Fibroblast of skin of back (primary cell): Measurements from ENCODE around the gene CYB561A3. TPM values are rescaled to one million over a fixed set of nuclear protein-coding genes. Genes with fewer than 3 reads are reported as not detected.
"Not testable (repeated sequence)": the region's sequence is repeated elsewhere in the genome, so short reads cannot be mapped to it uniquely, and the experiment has no call there.

Experiments used
- DNase-seq: peaks from one replicate; pipeline ENCODE4 v3.0.0-alpha.2; 2013
- polyA plus RNA-seq, 2 experiments: library from polyadenylated mRNA; unstranded; fragments of 120-200 nt; gene quantifications; one replicate each; pipeline ENCODE4 v1.2.1, GENCODE V29; 2013; ENCODE audit not compliant: insufficient read length in 2 of 2

Gene CYB561A3, protein sequence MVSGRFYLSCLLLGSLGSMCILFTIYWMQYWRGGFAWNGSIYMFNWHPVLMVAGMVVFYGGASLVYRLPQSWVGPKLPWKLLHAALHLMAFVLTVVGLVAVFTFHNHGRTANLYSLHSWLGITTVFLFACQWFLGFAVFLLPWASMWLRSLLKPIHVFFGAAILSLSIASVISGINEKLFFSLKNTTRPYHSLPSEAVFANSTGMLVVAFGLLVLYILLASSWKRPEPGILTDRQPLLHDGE
- 36.9 TPM for polyA plus RNA-seq (2013, experiment 1 of 2; ENCODE audit: insufficient read length)
- polyA plus RNA-seq (2013, experiment 2 of 2; ENCODE audit: insufficient read length) = 25.5 TPM

DNA sequence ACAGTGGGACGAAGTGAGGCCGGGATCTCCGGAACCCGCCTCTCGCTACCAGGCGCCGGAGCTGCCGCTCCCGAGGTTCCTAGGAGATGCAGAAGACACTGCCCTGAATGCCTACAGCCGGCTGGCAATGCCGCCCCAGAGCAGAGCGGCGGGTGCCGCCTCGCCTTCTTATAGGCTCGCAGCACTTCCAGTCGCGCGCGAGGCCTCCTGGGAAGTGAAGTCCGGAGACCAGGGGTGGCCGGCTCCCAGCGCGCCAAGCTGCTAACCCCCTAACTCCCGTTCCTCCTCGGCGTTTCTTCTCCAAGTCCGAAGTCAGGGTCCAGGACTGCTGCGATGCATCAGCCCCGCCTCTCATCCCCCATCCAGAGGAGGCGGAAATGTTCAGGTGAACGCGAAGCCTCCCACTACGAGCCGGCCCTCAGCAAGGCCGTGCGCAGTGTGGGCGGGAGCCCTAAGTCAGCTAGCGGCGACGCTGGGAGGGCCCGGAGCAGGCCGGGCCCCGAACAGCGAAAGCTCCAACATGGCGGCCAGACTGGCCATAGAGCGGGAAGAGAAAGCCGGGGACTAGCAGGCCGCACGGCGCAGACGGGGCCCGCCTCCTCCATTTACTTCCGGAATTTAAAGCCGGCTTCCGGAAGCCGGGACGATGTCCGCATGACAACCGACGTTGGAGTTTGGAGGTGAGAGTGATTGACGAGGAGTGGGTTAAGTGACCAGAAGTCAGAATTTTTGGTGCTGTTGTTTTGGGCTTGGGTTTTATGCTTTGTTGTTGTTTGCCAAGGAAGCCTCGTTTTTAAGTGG lies at the start of gene CYB561A3, which contains the start of gene TMEM138:
CYB561A3 (minus strand) TSS at position 142 of the 801 bp plus-strand sequence. CDS start 5,169 bp downstream, outside the sequence.
TMEM138 (plus strand) TSS at position 634 of the 801 bp plus-strand sequence. CDS start 2,017 bp downstream, outside the sequence.
- peak; percentile 94 for DNase-seq

GRCh38 chr11:61406991-61407728 lies 45.5 kb upstream of the CYB561A3 start:
- DNase-seq = no peak

GRCh38 chr11:61406067-61406466 lies 44.4 kb upstream of the CYB561A3 start:
- no peak for DNase-seq

- peak; percentile 16 for DNase-seq
These were observed 43.0 kb upstream of the CYB561A3 start for GRCh38 chr11:61404641-61405040.

GRCh38 chr11:61404103-61404502 lies 42.4 kb upstream of the CYB561A3 start:
- no peak for DNase-seq

GRCh38 chr11:61403658-61404057 lies 42.0 kb upstream of the CYB561A3 start:
- no peak for DNase-seq

GRCh38 chr11:61401573-61401972 lies 39.9 kb upstream of the CYB561A3 start:
- DNase-seq = no peak

DNA sequence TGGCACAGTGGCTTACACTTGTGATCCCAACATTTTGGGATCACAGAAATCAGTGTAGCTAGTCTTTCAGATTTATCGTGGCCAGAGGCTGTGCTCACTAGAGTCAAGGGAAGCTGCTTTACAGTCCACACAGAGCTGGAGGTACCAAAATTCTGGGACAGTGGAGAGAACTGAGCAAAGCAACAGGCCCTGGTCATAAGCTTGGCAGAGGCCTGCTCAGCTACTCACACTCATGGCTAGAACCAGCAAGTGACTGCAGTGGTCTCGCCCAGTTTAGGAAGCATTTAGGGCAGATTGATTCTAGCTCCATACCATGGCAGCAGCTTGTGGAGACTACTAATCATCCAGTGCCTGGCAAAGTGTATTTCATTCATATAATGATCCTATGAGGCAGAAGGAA lies 39.5 kb upstream of the CYB561A3 start:
- no peak for DNase-seq

DNA sequence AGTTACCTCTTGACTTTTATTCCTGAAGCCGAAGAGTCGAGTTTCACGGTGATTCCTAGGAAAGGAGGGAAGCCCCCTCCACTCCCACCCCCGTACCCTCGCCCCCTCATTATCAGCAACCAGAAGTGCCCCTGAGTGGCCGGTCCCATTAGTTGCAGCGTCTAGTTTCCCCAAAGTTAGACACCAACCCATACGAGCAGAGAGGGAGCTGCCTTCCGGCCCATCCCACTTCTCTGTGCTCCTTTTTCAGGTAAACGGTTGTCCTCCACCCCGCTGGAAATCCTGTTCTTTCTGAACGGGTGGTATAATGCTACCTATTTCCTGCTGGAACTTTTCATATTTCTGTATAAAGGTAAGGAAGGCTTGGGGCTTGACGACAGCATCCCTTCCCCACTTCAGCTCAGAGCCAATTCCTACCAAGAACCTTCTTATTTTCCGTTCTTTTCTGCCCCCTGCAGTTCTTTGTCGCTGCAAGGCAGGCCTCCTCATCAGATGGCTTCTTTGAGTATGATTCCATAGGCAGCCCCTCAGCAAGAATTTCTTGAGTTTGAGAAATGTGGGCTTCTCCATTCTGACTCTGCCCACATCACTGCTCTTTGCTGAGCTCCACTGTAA lies 31.4 kb upstream of the CYB561A3 start:
- peak; percentile 35 for DNase-seq

GRCh38 chr11:61390161-61390560 lies 28.5 kb upstream of the CYB561A3 start:
- DNase-seq = no peak

GRCh38 chr11:61384271-61385242 lies 22.9 kb upstream of the CYB561A3 start:
- peak; percentile 17 for DNase-seq

- DNase-seq = not testable (repeated sequence)
These were observed 22.2 kb upstream of the CYB561A3 start for GRCh38 chr11:61383859-61384258.

DNA sequence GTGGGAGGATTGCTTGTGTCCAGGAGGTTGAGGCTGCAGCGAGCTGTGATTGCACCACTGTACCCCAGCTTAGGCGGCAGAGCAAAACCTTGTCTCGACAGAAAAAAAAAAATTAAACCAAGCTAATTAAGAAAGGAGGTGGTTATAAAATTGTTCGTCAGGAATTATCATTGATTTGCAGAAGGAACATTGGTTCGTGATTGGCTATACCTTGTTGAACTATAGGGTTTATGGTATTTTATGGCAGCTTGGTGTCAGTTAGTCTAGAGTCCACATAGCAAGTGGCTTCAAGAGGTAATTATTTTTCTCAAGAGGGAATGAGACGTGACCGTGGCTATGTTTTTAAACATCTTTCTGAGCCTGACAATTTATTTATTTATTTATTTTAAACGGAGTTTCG lies 19.2 kb upstream of the CYB561A3 start:
- DNase-seq = no peak

- DNase-seq = peak; percentile 95
These were observed 17.1 kb upstream of the CYB561A3 start for GRCh38 chr11:61378713-61379313.

GRCh38 chr11:61377461-61378160 lies 15.9 kb upstream of the CYB561A3 start:
- DNase-seq = peak; percentile 20

GRCh38 chr11:61375761-61376108 lies 14.1 kb upstream of the CYB561A3 start:
- DNase-seq = no peak

DNA sequence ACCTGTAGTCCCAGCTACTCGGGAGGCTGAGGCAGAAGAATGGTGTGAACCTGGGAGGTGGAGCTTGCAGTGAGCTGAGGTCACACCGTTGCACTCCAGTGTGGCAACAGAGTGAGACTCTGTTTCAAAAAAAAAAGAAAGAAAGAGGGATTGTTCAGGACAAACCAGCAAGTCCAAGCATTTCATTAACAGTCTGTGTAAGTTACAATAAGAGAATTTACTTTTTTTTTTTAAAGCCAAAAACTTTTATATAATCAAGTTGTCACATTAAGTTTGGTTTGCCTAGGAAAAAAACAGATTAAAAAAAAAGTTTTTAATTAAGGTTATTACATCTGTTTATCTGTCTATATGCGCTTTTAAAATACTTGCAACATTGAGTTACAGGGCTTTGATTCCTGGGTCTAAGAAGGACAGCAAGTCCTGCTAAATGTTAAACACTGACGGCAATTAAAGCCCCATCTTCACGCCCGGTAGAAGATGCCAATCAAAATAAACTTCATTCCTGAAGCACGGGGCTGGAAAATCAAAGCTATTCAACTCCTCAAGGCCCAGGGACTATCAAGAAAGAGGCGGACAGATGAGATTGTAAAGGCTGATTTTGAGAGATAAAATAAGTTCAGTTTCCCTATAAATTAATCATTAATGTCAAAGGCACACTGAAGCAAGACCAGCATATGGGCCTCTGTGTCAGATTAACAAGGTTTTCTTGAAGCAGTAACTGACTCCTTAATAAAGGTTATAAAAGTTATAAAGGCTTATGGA lies 11.2 kb upstream of the CYB561A3 start:
- DNase-seq = no peak

GRCh38 chr11:61370349-61371005 lies 8.8 kb upstream of the CYB561A3 start:
- DNase-seq = no peak
